ENCODE data around the gene CDC6.

CDC6 gene, protein sequence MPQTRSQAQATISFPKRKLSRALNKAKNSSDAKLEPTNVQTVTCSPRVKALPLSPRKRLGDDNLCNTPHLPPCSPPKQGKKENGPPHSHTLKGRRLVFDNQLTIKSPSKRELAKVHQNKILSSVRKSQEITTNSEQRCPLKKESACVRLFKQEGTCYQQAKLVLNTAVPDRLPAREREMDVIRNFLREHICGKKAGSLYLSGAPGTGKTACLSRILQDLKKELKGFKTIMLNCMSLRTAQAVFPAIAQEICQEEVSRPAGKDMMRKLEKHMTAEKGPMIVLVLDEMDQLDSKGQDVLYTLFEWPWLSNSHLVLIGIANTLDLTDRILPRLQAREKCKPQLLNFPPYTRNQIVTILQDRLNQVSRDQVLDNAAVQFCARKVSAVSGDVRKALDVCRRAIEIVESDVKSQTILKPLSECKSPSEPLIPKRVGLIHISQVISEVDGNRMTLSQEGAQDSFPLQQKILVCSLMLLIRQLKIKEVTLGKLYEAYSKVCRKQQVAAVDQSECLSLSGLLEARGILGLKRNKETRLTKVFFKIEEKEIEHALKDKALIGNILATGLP

DNA sequence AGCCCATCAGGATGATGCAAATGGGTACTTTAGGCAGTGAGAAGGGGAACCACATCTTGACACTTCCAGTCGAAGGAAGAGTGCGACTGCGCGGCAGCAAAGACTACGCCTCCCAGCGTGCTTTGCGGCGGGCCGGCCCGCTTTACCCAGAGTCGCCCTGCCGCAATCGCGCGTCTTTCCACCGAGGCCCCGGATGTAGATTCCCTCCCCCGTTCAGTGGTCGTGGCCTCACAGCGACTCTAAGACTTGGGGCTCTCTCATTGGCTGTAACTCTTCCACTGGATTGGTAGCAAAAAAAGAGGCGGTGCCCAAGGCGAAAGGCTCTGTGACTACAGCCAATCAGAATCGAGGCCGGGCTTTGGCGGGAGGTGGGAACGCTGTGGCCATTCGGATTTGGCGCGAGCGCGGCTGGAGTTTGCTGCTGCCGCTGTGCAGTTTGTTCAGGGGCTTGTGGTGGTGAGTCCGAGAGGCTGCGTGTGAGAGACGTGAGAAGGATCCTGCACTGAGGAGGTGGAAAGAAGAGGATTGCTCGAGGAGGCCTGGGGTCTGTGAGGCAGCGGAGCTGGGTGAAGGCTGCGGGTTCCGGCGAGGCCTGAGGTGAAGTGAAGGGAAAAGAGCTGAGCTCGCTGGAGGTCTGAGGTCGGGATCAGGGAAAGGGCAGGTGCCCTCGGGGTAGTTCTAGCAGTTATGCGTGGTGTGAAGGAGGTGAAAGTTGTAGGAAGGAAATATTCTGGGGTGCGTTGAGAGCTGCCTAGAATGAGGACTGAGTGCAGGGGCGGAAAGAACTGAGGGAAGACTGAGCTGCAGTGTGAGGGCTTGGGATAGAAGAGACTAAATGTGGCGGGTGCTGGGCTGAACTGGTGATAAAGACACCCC is at the start of gene CDC6:
Gene CDC6, plus strand, starts transcription at position 386 of the 876 bp plus-strand sequence. CDS start 1,542 bp downstream, outside the sequence.
- peak; percentile 98 for FAIRE-seq

DNA sequence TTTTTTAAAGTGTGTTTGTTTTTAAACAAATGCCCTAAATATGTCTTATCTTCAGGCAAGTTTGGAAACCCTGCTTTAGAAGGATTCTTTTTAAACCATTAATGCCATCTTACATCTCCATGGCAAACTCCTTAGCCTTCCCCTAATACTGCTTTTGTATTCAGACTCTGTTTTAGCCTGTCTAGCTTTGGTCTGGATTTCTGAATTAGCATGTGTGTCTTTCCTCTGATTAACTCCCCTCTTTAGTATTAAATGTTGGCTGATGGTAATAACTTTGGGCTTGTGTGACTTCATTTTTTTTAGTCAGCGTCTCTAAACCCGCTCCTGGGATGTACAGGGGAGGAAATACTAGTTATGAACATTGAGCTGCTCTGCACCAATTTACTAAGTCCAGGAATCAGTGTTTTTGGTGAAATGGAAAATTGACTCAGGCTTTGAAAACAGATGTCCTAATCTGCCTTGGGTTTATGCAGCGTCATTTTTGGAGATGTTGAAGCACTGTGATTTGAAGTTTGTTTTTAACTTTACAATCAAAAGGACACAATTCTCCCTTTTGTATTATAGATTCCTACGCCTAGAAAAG is 46.3 kb upstream of the CDC6 start:
- no peak for FAIRE-seq

DNA sequence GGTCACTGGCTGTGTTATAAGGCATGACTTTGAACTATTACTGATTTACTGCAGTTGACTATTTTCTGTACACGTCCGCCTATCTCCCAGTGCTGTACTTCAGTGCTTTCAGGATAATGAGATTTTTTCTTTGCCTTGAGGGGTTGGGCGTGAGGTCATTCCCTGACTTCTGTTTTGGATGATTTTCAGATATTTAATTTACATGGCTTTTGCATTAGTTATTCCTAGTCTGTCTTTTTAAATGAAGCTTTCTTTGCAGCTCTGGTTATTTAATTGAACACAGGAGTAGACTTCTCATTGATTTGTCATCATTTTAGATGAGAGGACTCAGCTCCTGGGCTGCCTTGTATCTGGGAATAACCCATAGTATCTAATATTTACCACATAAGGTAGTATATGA is 44.9 kb upstream of the CDC6 start:
- no peak for FAIRE-seq

DNA sequence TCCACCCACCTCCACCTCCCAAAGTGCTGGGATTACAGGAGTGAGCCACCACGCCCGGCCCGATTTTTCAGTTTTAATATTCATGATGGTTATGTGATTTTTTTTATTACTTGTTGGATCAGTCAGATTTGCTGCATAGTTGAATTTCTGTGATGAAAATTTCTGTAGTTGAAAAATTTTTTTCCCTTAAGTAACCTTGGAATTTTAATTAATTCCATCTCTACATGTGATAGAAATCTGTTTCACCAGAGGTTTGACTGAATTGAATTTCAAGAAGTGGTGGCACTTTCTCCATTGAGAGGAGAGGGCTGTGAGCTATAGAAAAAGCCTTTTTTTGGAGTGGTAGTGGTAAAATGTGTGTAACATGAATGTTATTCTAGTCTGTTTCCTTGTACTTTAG is 43.9 kb upstream of the CDC6 start:
- FAIRE-seq, result no peak

DNA sequence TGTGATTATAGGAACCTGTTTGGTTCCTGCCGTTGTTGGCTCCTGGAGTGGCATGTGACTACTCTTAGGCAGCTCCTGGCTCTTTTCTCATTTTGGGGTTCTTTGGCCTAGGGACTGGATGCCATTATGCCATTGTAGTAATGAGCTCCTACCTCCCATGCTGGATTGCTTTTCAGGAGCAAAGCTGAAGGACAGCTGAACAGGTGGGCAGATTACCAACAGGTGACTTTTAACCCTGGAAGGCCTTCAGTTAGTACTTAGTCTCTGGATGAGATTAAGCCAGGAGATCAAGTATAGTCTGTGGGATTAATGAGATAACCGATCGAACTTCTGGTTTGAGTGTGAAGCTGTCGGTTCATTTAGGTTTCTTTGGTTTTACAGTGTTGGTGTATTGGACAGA is 43.4 kb upstream of the CDC6 start:
- FAIRE-seq, result no peak

DNA sequence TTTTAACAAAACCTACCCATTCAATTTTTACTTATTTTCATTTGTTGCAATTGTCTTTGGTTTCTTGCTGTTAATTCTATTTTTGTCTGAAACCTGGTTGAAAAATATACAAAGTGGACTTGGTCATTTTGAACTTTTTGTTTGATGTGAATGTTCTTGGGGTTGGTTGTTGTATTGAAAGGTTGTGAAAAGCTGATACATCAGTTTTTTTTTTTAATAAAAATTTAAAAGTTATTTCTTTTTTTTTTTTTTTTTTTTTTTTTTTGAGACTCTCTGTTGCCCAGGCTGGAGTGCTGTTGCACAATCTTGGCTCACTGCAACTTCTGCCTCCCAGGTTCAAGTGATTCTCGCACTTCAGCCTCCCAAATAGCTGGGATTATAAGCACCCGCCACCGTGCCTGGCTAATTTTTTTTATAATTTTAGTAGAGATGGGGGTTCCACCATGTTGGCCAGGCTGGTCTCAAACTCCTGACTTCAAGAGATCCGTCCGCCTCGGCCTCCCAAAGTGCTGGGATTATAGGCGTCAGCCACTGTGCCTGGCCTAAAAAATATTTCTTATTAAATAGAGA is 39.7 kb upstream of the CDC6 start:
- no peak for FAIRE-seq

DNA sequence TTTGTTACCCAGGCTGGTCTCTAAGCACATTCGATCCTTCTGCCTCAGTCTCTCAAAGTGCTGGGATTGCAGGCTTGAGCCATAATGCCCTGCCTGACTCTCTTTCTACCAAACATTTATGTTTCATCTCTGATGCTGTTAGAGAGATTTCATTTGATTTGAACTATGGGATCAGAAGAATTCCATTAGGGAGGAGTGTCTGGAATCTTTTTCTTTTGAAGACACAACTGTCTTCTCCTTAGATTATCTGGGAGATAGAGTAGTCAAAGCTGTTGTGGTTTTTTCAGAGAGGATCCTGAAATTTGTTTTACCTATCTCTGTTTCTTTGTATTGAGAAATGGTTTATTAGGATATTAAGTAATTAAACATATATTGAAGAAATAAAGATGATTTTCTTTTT is 39.2 kb upstream of the CDC6 start:
- no peak for FAIRE-seq

DNA sequence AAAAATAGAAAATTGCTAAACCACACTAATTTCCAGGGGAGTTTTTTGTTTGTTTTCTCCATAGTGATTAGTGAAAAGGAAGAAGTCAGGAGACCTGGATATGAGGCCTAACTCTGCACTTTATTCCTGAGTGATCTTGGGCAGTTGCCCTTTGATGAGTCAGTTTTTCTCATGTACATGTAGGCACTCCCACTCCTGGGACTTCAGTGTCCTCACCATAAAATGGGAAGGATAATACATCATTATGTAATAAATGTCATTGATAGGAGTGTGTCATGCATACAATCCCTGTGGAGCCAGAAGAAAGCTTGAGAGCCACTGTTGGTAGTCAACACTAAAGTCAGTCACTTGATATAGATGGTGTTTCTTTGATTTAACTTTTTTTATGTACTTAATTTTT is 36.1 kb upstream of the CDC6 start:
- no peak for FAIRE-seq

DNA sequence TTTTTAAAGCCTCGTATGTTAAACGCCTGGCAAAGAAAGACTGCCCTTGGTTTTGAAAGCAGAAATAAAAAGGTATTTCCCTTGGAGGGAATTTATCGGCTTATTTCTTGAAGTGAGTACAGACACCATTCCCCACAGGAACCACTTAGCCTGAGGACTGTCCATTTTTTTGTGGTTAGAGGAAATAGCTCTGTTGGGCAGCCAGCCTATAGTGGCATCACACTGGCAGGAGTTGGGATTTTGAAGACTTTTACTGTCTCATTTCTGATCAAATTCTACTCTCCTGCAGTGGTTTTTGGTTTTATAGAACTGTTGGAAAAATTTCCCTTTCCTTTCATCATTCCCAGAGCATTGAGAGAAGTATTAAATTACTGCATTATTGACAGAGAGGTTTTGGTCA is 34.1 kb upstream of the CDC6 start:
- no peak for FAIRE-seq

DNA sequence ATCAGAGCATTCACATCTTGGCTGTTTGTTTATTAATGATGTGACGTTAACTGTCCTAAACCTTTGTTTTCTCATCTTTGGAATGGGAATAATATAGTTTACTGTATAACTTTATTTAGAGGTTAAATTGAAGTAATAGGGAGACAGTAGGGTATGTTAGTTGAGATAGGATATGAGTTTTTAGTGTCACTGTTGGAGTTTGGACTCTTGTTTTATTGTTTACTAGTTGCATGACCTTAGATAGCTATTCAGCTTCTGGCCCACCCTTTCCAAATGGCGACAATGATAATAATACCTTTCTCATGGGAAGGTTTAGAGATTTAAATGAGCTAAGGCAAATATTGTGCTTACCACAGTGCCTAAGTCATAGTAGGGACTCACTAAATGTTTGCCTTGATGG is 28.2 kb upstream of the CDC6 start:
- FAIRE-seq, result no peak

DNA sequence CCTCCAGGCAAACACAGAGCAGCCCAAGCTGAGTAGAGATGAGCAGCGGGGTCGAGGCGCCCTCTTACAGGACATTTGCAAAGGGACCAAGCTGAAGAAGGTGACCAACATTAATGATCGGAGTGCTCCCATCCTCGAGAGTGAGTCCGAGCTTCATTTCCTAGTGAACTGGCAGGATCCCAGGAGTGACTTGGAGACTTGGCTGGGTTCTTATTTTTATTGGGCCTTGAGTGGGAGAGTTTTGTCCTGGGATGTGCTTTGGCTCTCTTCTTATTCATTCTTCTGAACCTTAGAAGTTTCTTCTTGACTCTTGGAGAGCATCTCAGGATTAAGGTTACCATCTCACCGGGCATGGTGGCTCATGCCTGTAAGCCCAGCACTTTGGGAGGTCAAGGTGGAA is 27.2 kb upstream of the CDC6 start:
- no peak for FAIRE-seq

DNA sequence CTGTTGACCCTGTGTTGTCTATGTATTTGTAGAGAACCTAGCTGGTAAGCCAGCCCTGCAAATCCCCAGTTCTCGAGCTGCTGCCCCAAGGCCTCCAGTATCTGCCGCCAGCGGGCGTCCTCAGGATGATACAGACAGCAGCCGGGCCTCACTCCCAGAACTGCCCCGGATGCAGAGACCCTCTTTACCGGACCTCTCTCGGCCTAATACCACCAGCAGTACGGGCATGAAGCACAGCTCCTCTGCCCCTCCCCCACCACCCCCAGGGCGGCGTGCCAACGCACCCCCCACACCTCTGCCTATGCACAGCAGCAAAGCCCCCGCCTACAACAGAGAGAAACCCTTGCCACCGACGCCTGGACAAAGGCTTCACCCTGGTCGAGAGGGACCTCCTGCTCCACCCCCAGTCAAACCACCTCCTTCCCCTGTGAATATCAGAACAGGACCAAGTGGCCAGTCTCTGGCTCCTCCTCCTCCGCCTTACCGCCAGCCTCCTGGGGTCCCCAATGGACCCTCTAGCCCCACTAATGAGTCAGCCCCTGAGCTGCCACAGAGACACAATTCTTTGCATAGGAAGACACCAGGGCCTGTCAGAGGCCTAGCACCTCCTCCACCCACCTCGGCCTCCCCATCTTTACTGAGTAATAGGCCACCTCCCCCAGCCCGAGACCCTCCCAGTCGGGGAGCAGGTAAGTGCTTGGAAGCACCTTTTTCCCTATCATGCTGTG is 23.1 kb upstream of the CDC6 start:
- no peak for FAIRE-seq

DNA sequence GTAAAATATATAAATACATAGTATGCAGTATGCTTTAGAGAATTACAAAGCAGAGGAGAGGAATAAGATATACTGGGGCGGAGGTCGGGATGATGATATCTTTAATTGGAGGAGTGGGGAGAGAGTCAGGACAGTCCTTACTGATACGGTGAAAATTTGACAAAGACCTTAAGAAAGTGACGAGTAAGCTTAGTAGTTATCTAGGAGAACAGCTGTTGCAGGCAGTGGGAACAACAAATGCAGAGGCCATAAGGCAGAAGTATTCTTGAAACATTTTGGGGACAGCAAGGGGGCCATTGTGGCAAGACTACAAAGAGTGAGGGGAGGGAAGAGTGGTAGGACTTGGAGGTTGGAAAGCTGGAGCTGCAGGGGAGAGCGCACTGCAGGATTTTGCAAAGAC is 22.3 kb upstream of the CDC6 start:
- FAIRE-seq, result no peak

DNA sequence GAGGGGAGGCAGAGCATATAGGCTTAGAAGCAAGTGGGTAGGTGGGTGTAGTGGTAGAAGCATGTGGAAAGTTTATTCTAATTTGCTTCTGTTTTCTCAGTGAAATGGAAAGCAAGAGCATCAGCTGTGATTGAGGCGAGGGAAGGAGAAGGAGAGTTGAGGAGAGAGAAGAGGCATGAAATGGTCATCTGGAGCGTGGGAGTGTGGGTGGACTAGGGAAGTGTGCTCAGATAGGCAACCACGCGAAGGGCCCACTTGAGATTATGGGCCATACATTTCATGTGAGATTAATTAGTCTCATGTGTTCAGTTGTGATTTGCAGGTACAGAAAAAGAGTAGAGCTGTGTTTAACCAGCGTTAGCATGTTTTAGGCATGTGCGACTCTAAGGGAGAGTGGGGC is 20.8 kb upstream of the CDC6 start:
- FAIRE-seq, result no peak

DNA sequence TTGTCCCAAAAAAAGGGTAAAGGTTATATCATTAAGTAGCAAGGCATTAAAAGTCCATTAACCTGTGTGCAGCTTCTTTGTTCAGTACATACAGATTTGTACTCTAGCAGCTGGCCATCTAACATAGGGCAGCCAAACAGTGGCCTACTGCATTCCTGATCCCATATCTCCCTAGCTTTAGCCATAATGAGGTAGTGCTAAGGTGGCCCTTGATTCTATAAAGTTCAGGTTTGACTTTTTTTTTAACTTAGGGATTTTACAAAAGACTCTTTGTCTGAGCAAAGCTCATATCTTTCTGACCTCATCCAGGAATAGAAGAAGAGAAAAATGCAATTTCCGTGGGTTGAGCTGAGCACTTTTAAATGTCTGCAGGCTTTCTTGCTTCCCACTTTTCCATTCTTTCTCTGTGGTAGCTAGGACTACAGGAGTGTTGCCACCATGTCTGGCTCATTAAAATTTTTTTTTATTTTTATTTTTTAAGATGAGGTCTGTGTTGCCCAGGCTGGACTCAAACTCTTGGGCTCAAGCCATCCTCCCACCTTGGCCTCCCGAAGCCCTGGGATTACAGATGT is 19.5 kb upstream of the CDC6 start:
- FAIRE-seq, result no peak

DNA sequence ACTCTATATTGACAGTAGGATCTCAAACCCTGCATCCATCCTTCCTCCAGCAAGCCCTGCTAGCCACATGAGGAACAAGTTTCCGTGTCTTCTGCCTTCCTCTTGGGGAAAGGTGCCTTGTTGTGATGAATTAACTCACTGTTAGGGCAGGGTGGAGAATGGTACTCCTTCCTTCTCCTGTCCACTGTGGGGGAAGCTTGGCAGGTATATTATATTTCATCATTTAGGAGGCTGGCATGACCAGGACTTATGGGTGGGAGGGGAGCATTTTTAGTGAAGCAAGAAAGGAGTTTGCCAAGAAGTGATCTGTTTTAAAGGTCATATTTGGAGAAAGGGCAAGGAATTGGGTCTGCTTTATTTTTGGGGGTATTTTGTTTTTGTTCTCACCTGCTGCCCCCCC is 9.3 kb upstream of the CDC6 start:
- FAIRE-seq, result no peak

DNA sequence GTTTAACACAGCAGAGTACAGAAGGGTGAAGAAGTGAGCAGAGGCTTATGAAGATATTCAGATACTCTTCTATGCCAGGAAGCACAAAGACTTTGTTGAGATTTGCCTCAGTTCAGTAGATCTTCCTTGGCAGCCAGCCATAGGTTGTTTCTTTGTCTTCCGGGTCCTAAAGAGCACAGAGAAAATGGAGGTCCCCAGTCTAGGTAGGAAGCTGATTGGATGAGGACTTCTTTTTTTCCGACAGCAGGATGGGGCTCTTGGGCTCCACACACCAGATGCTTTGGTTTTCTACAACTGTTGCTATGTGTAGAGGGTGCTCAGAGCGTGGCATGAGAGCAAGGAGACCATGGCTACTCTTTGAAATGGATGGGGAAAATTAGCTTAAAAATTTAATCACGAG is 8.3 kb upstream of the CDC6 start:
- FAIRE-seq, result no peak

DNA sequence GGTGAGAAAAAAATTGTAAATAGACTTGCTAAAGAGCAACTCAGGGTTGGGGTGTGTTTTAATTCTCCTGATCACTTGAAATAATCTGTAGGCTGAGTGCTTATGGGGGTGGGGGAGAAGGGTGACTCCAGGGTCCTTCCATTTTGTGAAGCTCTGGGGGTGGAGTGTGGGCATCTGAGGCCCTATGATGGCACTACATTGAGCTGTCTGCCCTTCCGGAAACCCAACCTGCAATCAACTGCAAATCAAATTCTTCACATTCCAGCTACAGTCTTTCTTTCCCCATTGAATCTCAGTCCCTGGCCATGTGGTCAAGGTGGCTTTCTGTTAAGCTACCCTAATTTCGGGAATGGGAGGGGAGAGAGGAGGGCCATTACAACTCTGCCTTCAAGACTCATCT is 6.0 kb upstream of the CDC6 start:
- no peak for FAIRE-seq

DNA sequence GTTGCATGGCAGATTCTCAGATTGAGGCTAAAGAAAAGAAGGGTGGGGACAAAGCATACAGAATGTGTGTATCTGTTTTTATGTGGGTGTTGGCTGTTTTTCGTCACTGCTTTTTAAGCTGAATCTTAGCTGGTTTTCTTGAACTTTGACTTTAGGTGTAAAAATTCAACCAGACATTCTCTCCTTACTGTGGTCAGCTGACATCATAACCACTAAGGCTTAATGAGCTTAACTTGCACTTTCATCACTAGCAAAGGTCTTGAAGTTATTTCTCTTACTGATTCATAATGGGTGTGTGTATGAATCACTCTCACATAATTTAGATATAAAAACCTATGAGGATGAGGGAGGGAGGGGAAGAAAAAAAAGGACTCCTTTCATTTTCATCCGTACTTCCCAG is 4.0 kb upstream of the CDC6 start:
- no peak for FAIRE-seq

DNA sequence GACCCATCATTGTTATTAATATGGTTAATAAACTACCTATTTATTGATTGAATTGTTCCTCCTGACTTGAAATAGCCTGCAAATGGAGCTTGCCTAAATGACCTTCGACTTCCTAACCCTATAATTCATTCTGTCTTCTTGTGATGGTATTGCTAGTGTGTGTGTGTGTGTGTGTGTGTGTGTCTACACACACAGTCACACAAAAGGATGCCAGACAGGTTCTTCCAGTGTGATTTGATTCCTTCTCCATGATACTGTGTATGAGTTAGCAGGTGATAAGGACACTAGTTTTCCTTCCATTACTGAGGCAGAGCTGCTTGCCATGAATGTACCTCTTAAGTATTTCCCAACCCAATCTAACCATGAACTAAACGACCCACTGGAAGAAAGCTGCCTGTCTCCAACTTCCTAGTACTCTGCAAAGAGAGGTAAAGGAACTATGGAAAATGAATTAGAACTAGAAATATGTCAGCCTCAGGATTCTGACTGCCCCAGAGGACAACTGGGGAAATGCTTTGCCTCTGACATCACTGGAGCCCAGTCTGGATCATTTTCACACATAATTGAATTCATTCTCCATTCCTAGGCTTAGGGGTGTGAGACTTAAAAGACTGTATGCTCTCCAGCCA is 3.5 kb upstream of the CDC6 start:
- no peak for FAIRE-seq

DNA sequence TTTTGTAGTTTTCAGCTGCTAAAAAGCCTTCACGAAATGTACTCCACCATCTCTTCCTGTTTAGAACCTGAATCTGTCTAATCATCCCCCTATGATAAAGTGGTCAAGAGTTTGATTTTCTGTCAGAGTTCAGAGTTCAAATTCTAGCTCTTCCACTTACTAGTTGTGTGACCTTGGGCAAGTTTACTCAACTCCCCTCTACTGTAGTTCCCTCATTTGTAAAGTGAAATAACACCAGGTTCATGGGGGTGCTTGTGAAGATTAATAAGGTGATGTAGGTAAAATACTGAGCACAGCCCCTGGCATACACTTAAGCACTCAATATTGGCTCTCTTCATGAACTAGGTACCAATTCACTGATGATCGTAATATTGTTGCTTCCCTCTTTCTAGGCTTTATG is 1.2 kb upstream of the CDC6 start:
- FAIRE-seq, result no peak

DNA sequence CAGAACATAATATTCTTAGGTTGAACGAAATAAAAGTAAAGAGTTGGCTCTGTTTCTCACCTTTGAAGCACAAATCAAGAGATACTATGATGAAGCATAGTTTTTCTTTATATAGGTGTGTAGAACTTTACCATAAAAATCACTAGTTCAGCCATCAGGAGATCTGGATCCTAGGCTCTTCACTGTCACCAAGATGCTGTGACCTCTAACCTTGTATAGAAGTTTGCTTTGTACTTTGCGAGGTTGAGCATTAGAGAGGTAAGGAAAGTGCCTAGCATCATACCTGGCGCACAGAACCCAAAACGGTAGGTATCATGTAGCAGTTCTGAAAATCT is 553 bp upstream of the CDC6 start:
- FAIRE-seq, result no peak
